ENCODE data around the gene RHOU.

Gene RHOU

DNA sequence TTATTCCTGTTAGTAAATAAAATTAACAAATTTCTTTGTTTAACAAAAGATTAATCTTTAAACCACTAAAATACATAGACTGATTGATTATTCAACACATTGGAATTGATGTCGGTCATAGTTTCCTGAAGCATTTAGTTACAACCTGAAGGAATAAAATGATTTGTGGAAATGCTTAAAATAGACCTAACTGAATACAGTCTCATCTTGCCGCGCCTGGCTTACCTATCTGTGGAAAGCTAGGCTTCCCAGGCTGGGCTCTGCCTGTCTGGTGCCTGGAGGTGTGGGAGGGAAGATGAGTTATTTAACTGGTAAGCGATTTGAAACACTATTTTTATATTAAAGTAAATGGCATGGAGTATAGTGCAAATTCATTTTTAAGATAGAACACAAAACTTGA is 10.2 kb downstream of the RHOU start:
- Mint-ChIP-seq H3K4me3 (no peak overlapping the region), H3K27me3 (peaks cover 2% of the 10 kb centered on the region), H3K4me1 (peaks cover 2% of the 10 kb centered on the region), H3K9me3 (no peaks in the 10 kb centered on the region), H3K36me3 (ENCODE audit: low read depth) (no peaks in the 10 kb centered on the region), H3K27ac (no peak overlapping the region)
- DNase-seq (no peak), ATAC-seq (no peak)

DNA sequence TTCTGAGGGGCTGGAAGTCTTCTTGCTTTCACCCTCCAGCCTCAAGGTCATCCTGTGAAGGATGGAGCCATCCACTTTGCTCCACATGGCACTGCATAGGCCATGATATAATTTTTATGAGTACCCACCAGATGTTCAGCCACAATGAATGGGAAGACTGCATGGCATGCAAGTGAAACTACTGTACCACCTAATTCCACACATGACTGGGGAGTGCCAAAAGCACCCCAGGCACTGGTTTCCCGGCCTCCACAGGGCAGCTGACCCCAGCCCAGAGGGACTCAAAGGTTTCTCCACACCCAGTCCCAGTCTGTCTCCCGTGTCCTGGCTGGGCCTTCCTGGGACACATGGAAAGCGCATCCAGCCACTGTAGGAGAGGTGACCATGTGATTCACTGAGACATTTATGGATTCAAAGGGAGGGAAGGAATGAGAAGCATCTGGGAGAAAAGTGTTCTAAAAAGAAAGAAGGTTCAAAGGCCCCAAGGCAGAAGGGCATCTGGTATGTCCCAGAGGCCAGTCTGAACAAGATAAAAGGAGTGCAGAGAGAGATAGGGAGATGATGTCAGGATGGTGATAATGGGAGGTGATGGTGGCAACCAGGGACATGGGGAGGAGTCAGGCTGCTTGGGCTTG is 12.1 kb downstream of the RHOU start:
- ATAC-seq (no peak), DNase-seq (no peak)
- Mint-ChIP-seq H3K4me1 (peaks cover 2% of the 10 kb centered on the region), H3K4me3 (no peak overlapping the region), H3K9me3 (no peaks in the 10 kb centered on the region), H3K27ac (no peak overlapping the region), H3K36me3 (ENCODE audit: low read depth) (no peaks in the 10 kb centered on the region), H3K27me3 (peaks cover 3% of the 10 kb centered on the region)

DNA sequence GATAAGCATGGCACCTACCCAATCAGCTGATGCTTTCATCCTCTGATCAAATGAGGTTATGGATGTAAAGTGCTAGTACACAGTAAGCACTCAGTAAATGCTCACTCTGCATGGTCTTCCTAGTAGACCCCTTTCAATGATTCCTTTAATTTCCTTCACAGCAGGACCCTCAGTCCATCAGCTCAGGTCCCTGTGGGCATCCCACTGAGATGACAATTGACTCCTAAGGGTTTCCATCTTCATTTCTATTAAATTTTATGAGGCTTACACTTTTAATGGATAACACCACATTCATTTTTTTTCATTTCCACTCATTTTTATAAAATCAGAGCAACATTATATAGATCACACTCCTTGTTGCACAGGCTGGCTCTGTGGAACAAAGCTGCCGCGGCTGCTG is 12.8 kb downstream of the RHOU start:
- Mint-ChIP-seq H3K4me3 (no peak overlapping the region), H3K9me3 (no peaks in the 10 kb centered on the region)
- ATAC-seq = no peak

DNA sequence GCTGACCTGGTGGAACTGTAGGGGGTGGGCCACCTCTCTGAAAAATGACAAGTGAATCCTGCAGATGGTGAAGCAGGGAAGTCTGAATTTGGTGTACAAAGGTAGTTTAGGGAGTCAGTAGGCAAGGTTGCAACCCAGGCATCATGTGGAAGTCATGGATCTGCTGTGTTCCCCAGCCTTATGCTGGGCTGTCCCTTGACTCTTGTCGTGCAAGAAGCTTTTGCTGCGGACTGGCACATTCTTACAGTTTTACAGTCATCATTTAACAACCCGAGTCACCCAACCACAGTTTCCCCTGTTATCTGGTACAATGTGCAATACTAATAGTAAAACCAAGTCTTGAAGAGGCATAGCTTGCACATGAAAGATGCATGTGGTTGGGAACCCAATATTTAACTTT is 13.2 kb downstream of the RHOU start:
- Mint-ChIP-seq H3K4me3 (no peak overlapping the region), H3K27me3 (peaks cover 5% of the 10 kb centered on the region), H3K36me3 (ENCODE audit: low read depth) (no peaks in the 10 kb centered on the region), H3K27ac (no peak overlapping the region), H3K4me1 (peaks cover 2% of the 10 kb centered on the region), H3K9me3 (no peaks in the 10 kb centered on the region)
- DNase-seq (no peak), ATAC-seq (peak; percentile 70)

More for the DNA sequence above, 12.8 kb downstream of the RHOU start:
- Mint-ChIP-seq H3K27me3 (peaks cover 3% of the 10 kb centered on the region), H3K27ac (no peak overlapping the region), H3K4me1 (peaks cover 2% of the 10 kb centered on the region), H3K36me3 (ENCODE audit: low read depth) (no peaks in the 10 kb centered on the region)
- DNase-seq = no peak

DNA sequence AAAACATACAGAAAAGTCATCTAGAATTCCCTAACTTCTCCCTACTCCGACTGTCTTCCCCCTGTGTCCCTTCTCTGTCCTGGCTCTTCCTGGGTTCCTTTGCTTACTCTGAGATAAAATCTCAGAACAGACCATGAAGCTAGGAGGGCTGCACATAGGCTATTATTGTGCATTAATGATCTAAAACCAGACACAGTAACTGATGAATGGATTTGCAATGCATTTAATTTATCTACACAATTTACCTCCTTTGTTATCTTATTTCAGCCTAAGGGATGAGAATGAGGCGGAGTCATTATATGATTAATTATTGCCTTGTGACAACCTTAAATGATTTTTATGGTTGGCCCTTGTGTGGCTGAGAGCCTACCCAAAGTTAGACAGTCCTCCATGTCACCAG is 14.5 kb downstream of the RHOU start:
- DNase-seq (no peak), ATAC-seq (no peak)
- peaks cover 2% of the 10 kb centered on the region for H3K4me1 Mint-ChIP-seq
- no peaks in the 10 kb centered on the region for H3K36me3 Mint-ChIP-seq (ENCODE audit: low read depth)
- no peak overlapping the region for H3K27ac Mint-ChIP-seq
- H3K9me3 Mint-ChIP-seq = no peaks in the 10 kb centered on the region
- peaks cover 11% of the 10 kb centered on the region for H3K27me3 Mint-ChIP-seq
- no peak overlapping the region for H3K4me3 Mint-ChIP-seq

DNA sequence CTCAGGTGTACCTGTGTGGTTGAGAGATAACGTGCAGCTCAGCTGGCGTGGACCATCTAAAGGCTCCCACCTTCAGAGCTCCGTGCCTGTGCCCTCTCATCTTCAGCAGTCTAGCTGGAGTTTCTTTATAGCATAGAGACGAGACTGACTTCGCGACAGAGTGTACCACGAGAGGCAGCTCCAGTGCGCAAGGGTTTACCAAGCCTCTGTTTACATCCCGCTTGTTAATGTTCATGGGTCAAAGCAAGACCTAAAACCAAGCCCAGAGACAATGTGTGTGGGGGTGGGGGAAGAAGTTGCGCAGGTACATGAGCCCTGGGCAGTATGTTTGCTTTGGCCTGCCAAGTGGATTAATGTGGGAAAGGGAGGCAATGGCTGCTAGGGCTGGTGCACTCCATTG is 15.6 kb downstream of the RHOU start:
- Mint-ChIP-seq H3K27me3 (peaks cover 19% of the 10 kb centered on the region), H3K4me1 (peaks cover 5% of the 10 kb centered on the region), H3K9me3 (no peaks in the 10 kb centered on the region), H3K36me3 (ENCODE audit: low read depth) (no peaks in the 10 kb centered on the region), H3K4me3 (no peak overlapping the region), H3K27ac (no peak overlapping the region)
- ATAC-seq (no peak), DNase-seq (no peak)

DNA sequence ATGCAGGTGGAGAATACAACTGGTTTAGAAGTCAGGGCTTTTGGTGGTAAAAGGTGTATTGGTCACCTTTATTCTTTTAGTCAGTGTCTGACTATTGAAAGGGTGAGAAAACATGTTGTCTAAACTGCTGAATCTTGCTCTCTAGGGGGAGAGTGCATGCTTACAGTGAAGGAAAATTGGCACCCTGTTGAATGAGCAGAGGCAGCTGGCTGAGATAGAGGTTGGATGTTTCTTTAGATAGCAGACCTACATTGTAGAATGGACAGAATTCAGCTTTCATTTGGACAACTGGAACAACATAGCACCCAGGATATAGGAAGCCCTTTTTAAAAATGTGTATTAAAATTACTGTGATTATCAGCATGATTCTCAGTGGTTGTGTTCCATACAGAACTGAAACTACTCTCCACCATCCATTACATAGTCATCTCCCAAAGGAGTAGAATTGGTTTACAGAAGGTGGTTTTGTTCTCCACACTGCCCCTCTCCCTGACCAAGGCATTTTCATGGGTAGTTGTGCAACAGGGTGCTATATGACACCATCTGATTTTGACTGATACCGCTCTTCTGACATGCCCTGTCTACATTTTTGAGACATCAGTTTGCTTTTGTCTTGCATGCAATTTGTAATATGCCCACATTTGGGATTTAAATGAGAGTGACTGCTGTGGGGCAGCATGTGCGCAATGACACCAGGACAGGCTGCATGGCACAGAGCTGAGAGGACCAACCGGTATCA is 16.2 kb downstream of the RHOU start:
- ATAC-seq (peak; percentile 42), DNase-seq (no peak)
- Mint-ChIP-seq H3K4me3 (no peak overlapping the region), H3K36me3 (ENCODE audit: low read depth) (no peaks in the 10 kb centered on the region), H3K27ac (no peak overlapping the region), H3K27me3 (peaks cover 24% of the 10 kb centered on the region), H3K9me3 (no peaks in the 10 kb centered on the region), H3K4me1 (peaks cover 5% of the 10 kb centered on the region)

DNA sequence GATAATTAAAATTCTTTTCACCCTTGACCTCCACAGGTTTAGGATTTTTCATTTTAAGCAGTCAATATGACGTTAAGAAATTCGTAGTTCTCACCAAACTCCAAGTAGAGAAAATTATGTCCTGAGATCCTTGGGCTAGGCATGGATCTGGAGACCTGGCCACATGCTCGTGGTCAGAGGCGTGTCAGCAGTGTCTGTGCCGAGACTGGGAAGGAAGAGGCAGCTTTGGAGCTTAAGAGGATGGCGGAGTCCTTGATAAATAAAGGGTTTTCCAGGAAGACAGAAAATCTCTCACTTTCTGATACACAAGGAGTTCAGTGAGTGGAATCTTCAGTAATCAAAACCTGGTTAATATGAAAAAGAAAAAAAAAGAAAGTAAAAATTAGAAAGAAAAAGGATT is 17.0 kb downstream of the RHOU start:
- Mint-ChIP-seq H3K27me3 (peaks cover 32% of the 10 kb centered on the region), H3K4me3 (no peak overlapping the region), H3K27ac (no peak overlapping the region), H3K9me3 (no peaks in the 10 kb centered on the region), H3K4me1 (peaks cover 5% of the 10 kb centered on the region), H3K36me3 (ENCODE audit: low read depth) (no peaks in the 10 kb centered on the region)
- DNase-seq = no peak
- no peak for ATAC-seq

DNA sequence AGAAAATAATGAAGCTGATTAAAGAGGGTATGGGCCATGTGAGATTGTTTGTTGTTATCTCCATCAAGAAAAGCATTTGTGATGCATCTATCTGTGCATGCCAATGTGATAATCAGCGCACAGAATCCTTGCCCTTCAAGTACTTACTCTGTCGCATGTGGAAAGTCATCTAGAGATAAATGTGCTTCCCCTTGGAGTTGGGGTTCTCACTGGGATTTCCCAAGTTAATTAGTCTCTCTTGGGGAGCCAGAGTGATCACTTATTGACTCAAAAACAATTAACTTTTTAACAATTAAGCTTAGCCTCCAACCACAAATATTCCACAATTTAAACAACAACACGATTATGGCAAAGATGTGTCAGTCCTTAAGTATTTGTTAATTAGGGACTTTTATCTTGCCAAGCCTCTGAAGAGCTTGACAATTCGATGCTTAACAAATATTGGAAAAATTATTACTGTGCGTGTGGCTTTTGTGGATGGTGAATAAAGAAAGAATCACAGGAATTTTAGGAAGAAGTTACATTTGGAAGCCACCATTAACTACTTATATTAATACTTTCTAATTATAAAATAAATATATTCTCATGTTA is 17.5 kb downstream of the RHOU start:
- Mint-ChIP-seq H3K27ac (no peak overlapping the region), H3K4me3 (no peak overlapping the region), H3K4me1 (peaks cover 5% of the 10 kb centered on the region), H3K27me3 (peaks cover 33% of the 10 kb centered on the region), H3K36me3 (ENCODE audit: low read depth) (no peaks in the 10 kb centered on the region), H3K9me3 (no peaks in the 10 kb centered on the region)
- ATAC-seq (no peak), DNase-seq (no peak)

DNA sequence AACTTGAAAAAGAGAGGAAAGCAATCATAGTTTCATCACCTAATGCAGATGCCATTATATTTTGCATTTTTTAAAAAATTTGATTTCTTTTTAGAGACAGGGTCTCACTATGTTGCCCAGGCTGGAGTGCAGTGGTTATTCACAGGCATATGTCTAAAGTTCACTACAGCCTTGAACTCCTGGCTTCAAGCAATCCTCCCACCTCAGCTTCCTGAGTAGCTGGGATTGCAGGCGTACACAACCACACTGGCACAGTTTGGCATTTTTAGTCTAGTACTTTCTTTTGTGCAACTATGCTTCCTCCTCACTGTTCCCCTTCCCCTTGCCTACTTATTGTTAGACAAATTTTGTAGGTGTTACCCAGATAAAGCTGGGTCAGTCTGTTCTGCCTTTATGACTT is 18.0 kb downstream of the RHOU start:
- no peaks in the 10 kb centered on the region for H3K36me3 Mint-ChIP-seq (ENCODE audit: low read depth)
- H3K4me3 Mint-ChIP-seq = no peak overlapping the region
- H3K4me1 Mint-ChIP-seq = peaks cover 3% of the 10 kb centered on the region
- no peaks in the 10 kb centered on the region for H3K9me3 Mint-ChIP-seq
- no peak overlapping the region for H3K27ac Mint-ChIP-seq
- DNase-seq (no peak), ATAC-seq (no peak)
- peaks cover 33% of the 10 kb centered on the region for H3K27me3 Mint-ChIP-seq

DNA sequence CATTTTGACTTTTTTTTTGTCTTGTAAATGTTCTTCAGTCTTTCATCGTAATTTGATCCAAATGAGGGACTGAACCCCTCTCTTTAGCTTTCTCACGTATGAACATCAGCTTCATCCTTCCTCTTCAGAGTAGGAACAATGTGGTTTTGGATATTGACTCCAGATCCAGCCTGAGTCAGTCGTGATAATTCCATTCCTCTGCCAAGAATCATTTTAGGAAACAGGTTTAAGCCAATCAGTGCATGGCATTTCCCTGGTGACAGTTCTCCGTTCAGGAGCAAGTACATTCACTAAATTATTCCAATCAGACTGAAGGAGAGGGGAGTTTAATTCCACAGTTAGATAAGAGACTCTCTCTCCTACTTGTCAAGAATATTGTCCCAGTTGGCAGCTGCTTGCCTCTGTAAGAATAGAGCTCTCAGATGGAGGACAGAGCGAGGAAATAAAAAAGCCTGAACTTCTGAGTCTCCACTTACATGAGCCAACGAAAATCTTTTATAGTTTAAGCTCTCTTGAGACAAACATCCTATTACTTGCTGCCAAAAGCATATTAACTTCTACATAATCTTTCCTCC is 18.6 kb downstream of the RHOU start:
- Mint-ChIP-seq H3K36me3 (ENCODE audit: low read depth) (no peaks in the 10 kb centered on the region), H3K4me1 (peaks cover 2% of the 10 kb centered on the region), H3K4me3 (no peak overlapping the region), H3K27me3 (peaks cover 33% of the 10 kb centered on the region), H3K9me3 (no peaks in the 10 kb centered on the region), H3K27ac (no peak overlapping the region)
- ATAC-seq = no peak
- no peak for DNase-seq

DNA sequence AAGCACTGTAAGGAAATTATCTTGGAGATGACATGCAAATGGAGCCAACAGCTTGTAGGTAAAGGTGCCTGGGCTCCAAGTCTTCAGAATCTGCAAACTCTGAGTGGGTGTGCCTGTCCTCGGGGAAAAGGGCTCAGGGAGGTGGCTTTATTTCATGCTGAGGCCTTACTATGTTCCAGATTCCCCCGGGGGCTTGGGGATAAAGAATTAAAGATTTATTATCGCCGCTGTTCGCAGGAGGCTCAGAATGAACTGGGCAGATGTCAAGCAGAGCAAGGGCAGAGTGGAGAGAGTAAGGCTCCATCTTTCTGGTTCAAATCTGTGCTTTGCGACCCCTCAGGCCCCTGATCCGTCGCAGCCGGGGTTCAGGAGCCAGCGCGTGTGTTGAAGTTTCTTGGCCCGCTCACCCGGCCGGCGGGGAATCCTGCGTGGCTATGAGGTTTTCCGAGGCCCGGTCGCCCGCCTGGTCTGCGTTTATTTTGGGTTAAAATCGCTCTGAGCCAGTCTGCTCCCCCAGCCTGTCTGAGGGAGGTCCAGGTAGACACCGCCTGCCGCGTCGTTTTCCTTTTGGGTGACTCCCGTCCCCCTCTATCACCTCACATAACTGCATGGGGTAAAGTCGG is 19.5 kb downstream of the RHOU start:
- H3K9me3 Mint-ChIP-seq = no peaks in the 10 kb centered on the region
- peaks cover 32% of the 10 kb centered on the region for H3K27me3 Mint-ChIP-seq
- H3K27ac Mint-ChIP-seq = no peak overlapping the region
- H3K36me3 Mint-ChIP-seq (ENCODE audit: low read depth) = no peaks in the 10 kb centered on the region
- H3K4me1 Mint-ChIP-seq = peaks cover 2% of the 10 kb centered on the region
- ATAC-seq (no peak), DNase-seq (no peak)
- H3K4me3 Mint-ChIP-seq = no peak overlapping the region

DNA sequence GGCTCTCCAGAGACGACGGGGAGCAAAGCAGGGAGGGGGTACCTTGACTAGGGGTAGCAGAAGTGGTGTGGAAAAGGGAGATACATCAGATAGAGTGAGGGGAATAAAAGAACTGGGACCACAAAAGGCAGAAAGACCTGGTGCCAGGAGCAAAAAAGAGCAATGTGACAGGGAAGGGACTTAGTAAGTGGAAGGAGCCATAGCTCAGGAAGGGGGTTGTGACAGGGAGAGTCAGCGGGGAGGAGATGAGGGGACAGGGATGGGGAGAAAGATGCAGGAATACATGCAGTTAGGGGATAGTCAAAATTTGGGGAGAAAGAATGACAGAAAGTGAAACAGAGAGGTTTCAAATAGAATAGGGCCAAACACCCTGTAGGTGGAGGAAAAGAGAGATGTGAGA is 20.5 kb downstream of the RHOU start:
- no peak overlapping the region for H3K27ac Mint-ChIP-seq
- peaks cover 32% of the 10 kb centered on the region for H3K27me3 Mint-ChIP-seq
- ATAC-seq = no peak

DNA sequence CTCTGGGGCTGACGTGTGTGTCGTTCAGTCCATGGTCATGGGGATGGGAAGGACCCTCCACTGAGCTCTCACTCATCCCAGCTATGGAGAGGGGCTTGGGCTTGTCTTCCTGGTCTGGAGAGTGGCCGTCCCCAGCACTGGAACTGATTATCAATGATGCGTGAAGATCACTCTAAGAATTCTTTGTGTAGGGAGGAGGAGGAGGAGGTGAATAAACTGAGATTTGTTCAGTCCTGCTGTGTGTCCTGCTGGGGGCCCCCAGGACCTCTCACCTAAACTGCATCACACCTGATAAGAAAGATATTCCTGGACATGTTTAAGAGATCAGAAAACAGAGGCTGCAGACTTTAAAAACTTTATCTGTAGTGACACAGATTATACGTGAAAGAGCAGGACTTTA is 21.2 kb downstream of the RHOU start:
- H3K4me3 Mint-ChIP-seq = no peak overlapping the region
- H3K4me1 Mint-ChIP-seq = peaks cover 2% of the 10 kb centered on the region
- no peaks in the 10 kb centered on the region for H3K36me3 Mint-ChIP-seq (ENCODE audit: low read depth)
- ATAC-seq = no peak
- DNase-seq = no peak
- H3K27me3 Mint-ChIP-seq = peaks cover 32% of the 10 kb centered on the region
- H3K9me3 Mint-ChIP-seq = no peaks in the 10 kb centered on the region
- no peak overlapping the region for H3K27ac Mint-ChIP-seq

More for the DNA sequence above, 20.5 kb downstream of the RHOU start:
- Mint-ChIP-seq H3K4me3 (no peak overlapping the region), H3K4me1 (peaks cover 2% of the 10 kb centered on the region), H3K9me3 (no peaks in the 10 kb centered on the region), H3K36me3 (ENCODE audit: low read depth) (no peaks in the 10 kb centered on the region)
- no peak for DNase-seq

DNA sequence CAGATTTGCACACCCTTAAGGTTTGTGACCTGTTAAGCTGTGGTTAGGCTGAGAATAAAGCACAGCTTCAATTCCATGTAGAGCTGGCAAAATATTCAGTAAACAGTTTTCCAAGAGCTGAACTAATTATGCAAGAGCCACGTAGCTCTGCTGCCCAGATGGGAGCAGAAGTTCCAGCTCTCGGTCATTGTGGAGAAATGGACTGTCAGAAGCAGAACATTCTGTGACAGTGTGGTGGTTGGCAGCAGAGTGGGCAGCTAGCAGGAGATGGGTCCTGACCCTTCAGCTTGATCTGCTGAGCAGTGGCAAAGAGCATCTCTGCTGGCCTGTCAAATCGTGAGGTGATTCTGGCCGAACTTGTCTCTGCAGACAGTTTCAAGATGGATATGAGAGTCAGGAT is 23.2 kb downstream of the RHOU start:
- DNase-seq = no peak
- Mint-ChIP-seq H3K4me3 (no peak overlapping the region), H3K27me3 (peaks cover 28% of the 10 kb centered on the region), H3K27ac (no peak overlapping the region), H3K9me3 (no peaks in the 10 kb centered on the region), H3K36me3 (ENCODE audit: low read depth) (no peaks in the 10 kb centered on the region), H3K4me1 (peaks cover 2% of the 10 kb centered on the region)
- ATAC-seq = no peak

All from activated naive CD8-positive, alpha-beta T cell treated with anti-CD3 and anti-CD28 coated beads, Interleukin-2, amount 50 U/mL, for 24 hours (primary cell).